HepG2 (cell line): ENCODE measurements around the gene DUS1L. TPM values are rescaled to one million over a fixed set of nuclear protein-coding genes. Genes with fewer than 3 reads are reported as not detected.

ENCODE experiments used
- ATAC-seq: fragments of 200-7000 bp; cut with Tn5 transposase; 3 replicates; pipeline ENCODE4 v1.9.1; 2020; ENCODE audit warnings: mild to moderate bottlenecking, moderate library complexity
- BruUV-seq: library from RNA; stranded (reverse); fragments of 400-500 nt; replicated peaks from 2 replicates; lab custom pipeline; 2021; lab: Mats Ljungman, UMichigan
- CTCF ChIA-PET: fragments of 300-600 bp; formaldehyde crosslinking; extraction: SDS; loops from one replicate; lab custom pipeline; 2021; ENCODE audit warnings: low total read pairs, inconsistent platforms, low intra/inter-chr PET ratio; lab: Yijun Ruan, JAX
- POLR2A ChIA-PET: fragments of 350-600 bp; sonication (Branson Sonifier 250); formaldehyde crosslinking; loops from one replicate; lab custom pipeline; 2020; ENCODE audit warnings: antibody characterized with exemption, inconsistent platforms; lab: Yijun Ruan, JAX
- DNase-seq: peaks from one replicate; pipeline ENCODE4 v3.0.0-alpha.2; 2015; ENCODE audit warnings: low spot score
- FAIRE-seq: peaks from 3 replicates; lab custom pipeline; 2011; peaks lifted over from hg19 to GRCh38; lab: Jason Lieb, UNC
- H2AFZ ChIP-seq: one replicate; pipeline ENCODE4 v1.6.1; 2011; ENCODE audit warnings: low read length, inconsistent platforms
- H3K27ac ChIP-seq: fragments of 300-600 bp; 3 replicates; pipeline ENCODE4 v1.8.0; 2011; ENCODE audit warnings: mixed run types, mild to moderate bottlenecking, mixed read lengths, low read length, inconsistent platforms; ENCODE audit not compliant: insufficient read depth; ENCODE audit errors: extremely low read length
- H3K27me3 ChIP-seq, 2 experiments: fragments of 200-600 bp in 1 of 2; 2 replicates in 1 of 2; 3 replicates in 1 of 2; pipeline versions ENCODE4 v1.6.0 to v1.8.0; 2011; ENCODE audit warnings: low read length in 2 of 2, mild to moderate bottlenecking in 2 of 2, moderate library complexity in 2 of 2, inconsistent platforms in 1 of 2; ENCODE audit not compliant: insufficient read depth in 2 of 2, control insufficient read depth in 1 of 2
- H3K36me3 ChIP-seq, 2 experiments: fragments of 200-600 bp in 1 of 2; replicated peaks in 1 of 2; 2 replicates in 1 of 2; 3 replicates in 1 of 2; pipeline versions ENCODE4 v1.5.1 to v1.8.0; 2011; ENCODE audit warnings: low read length in 2 of 2, inconsistent platforms in 1 of 2; ENCODE audit not compliant: insufficient read depth in 2 of 2, control insufficient read depth in 1 of 2
- H3K4me1 ChIP-seq: 2 replicates; pipeline ENCODE4 v1.5.1; 2012; ENCODE audit warnings: low read length, inconsistent platforms; ENCODE audit not compliant: insufficient read depth
- H3K4me2 ChIP-seq: 2 replicates; pipeline ENCODE4 v1.6.0; 2011; ENCODE audit warnings: low read depth, low read length, inconsistent platforms
- H3K4me3 ChIP-seq, 3 experiments: fragments of 200-600 bp in 1 of 3; sonication (generic), shearing (Covaris generic) in 1 of 3; replicated peaks in 1 of 3; 2 replicates each; pipeline ENCODE4 v1.5.1; 2011 to 2016; ENCODE audit warnings: low read length in 3 of 3, inconsistent platforms in 2 of 3, low read depth in 2 of 3, mild to moderate bottlenecking in 2 of 3, control low read depth in 1 of 3, mixed read lengths in 1 of 3; ENCODE audit not compliant: insufficient read depth in 1 of 3
- H3K79me2 ChIP-seq: one replicate; pipeline ENCODE4 v1.6.1; 2011; ENCODE audit warnings: low read length, inconsistent platforms; ENCODE audit not compliant: insufficient read depth
- H3K9ac ChIP-seq: 2 replicates; pipeline ENCODE4 v1.6.0; 2011; ENCODE audit warnings: mild to moderate bottlenecking, low read depth, low read length, inconsistent platforms; ENCODE audit not compliant: insufficient read depth
- H3K9me3 ChIP-seq: 2 replicates; pipeline ENCODE4 v1.5.1; 2012; ENCODE audit warnings: mild to moderate bottlenecking, low read length
- H4K20me1 ChIP-seq: 2 replicates; pipeline ENCODE4 v1.6.0; 2011; ENCODE audit warnings: inconsistent platforms, mild to moderate bottlenecking, low read length, moderate library complexity; ENCODE audit not compliant: insufficient read depth
- BCL6 ChIP-seq: IDR thresholded peaks from 2 replicates; pipeline ENCODE4 v1.6.1; 2016; ENCODE audit warnings: missing genetic modification reagents, missing compliant biosample characterization
- CREM ChIP-seq, 2 experiments: sonication (generic) in 1 of 2; formaldehyde crosslinking in 1 of 2; IDR thresholded peaks; 2 replicates each; pipeline versions ENCODE4 v1.4.0 to v1.6.1; 2016 to 2020; ENCODE audit warnings: antibody characterized with exemption in 1 of 2, mild to moderate bottlenecking in 1 of 2, missing genetic modification reagents in 1 of 2
- ZNF180 ChIP-seq: sonication (generic); formaldehyde crosslinking; IDR thresholded peaks from 2 replicates; pipeline ENCODE4 v1.4.0; 2020; ENCODE audit warnings: low read depth, missing genetic modification reagents, borderline replicate concordance
- ZSCAN20 ChIP-seq: sonication (generic); formaldehyde crosslinking; IDR thresholded peaks from 2 replicates; pipeline ENCODE4 v1.4.0; 2020; ENCODE audit warnings: missing genetic modification reagents, mild to moderate bottlenecking, borderline replicate concordance
- WGBS: methylation state at CpG from one replicate; pipeline ENCODE4 v1.1.6; 2017; ENCODE audit warnings: low lambda C conversion rate; 5-methylcytosine and 5-hydroxymethylcytosine counted together
- in situ Hi-C: cut with HindIII; loops from 2 replicates; pipeline ENCODE4 v1.10.0; 2017; ENCODE audit warnings: low pct_unique_long_range_greater_than_20kb; ENCODE audit not compliant: extremely low pct_ligation_motif_present
- intact Hi-C: fragments of 100-400 bp; cut with micrococcal nuclease; formaldehyde crosslinking; loops from one replicate; pipeline ENCODE4 v1.10.0; 2022; ENCODE audit not compliant: unreplicated experiment
- polyA plus RNA-seq, 8 experiments: library from polyadenylated mRNA; depleted of rRNA in 3 of 8; stranded (reverse) in 7 of 8; unstranded in 1 of 8; fragments of >200 nt; fragmentation: Illumina TruSeq in 4 of 8; extraction: Trizol in 4 of 8; gene quantifications; 2 replicates each; pipeline versions ENCODE4 v1.2.1 to v1.2.3, GENCODE V29; 2011 to 2016; ENCODE audit warnings: low read depth in 4 of 8, missing spikeins in 1 of 8, mixed read lengths in 1 of 8; ENCODE audit not compliant: insufficient read depth in 1 of 8
- total RNA-seq, 5 experiments: library from RNA; depleted of rRNA; stranded (reverse); fragments of >200 nt; fragmentation: Illumina TruSeq; extraction: Trizol; gene quantifications; 2 replicates each; pipeline ENCODE4 v1.2.3, GENCODE V29; 2016; ENCODE audit warnings: low read depth in 1 of 5
- TF ChIP-seq, protein P1 (sequence below), 2 experiments: fragments of 450-650 bp in 1 of 2; sonication (generic) in 1 of 2; formaldehyde crosslinking in 1 of 2; IDR thresholded peaks; 2 replicates each; pipeline versions ENCODE4 v1.6.1 to v1.8.0; 2016 to 2022; ENCODE audit warnings: antibody characterized with exemption in 1 of 2, mild to moderate bottlenecking in 1 of 2, missing genetic modification reagents in 1 of 2
- TF ChIP-seq, protein P2 (sequence below): sonication (generic); formaldehyde crosslinking; IDR thresholded peaks from 2 replicates; pipeline ENCODE4 v1.4.0; 2020; ENCODE audit warnings: mild to moderate bottlenecking, missing genetic modification reagents
- TF ChIP-seq, protein P3 (sequence below): sonication (generic); formaldehyde crosslinking; conservative IDR thresholded peaks from 2 replicates; pipeline ENCODE4 v1.4.0; 2020; ENCODE audit warnings: mild to moderate bottlenecking, missing genetic modification reagents, moderate library complexity

DUS1L gene
- total and polyA plus RNA-seq, 2 of the 13 experiments (the other 11 are each of a cell fraction or from before 2014, with no cell fraction given), result 81.0 to 109 TPM

- H3K36me3 ChIP-seq, result peaks cover 37 to 42% of the 10 kb centered on the region in 2 experiments
- DNase-seq (peak; percentile 79), ATAC-seq (peak; percentile 1; the same call in 2 of the 3 replicates), FAIRE-seq (peak; percentile 44)
- peak overlapping the region; percentile 53 for H3K9ac ChIP-seq
- no TSS peak for BruUV-seq
- in situ Hi-C loops, result no loop called here
- no peaks in the 10 kb centered on the region for H3K79me2 ChIP-seq
- WGBS, result 83% methylated on average over 13 of the region's 16 CpGs
- H3K4me3 ChIP-seq, result no peak overlapping the region; a peak in 1 of 6 replicates
- intact Hi-C loops, result no loop called here
- H4K20me1 ChIP-seq, result no peaks in the 10 kb centered on the region
- H3K9me3 ChIP-seq, result no peaks in the 10 kb centered on the region
- POLR2A ChIA-PET, result interaction anchor here (1.1 to 14.1 kb wide), 5 partner anchors 9 to 54 kb away, joined by 3 to 470 read pairs (median 8); partner anchors contain the start of genes CENPX, DCXR, LRRC45 and NOTUM
- no peak overlapping the region for H3K4me2 ChIP-seq
- H3K27me3 ChIP-seq, result no peaks in the 10 kb centered on the region
- H3K27ac ChIP-seq, result peak overlapping the region; percentile 68
- H2AFZ ChIP-seq, result no peak overlapping the region
- peaks cover 97% of the 10 kb centered on the region for H3K4me1 ChIP-seq
- CTCF ChIA-PET, result no interaction called here
- TF ChIP-seq, protein P1, sequence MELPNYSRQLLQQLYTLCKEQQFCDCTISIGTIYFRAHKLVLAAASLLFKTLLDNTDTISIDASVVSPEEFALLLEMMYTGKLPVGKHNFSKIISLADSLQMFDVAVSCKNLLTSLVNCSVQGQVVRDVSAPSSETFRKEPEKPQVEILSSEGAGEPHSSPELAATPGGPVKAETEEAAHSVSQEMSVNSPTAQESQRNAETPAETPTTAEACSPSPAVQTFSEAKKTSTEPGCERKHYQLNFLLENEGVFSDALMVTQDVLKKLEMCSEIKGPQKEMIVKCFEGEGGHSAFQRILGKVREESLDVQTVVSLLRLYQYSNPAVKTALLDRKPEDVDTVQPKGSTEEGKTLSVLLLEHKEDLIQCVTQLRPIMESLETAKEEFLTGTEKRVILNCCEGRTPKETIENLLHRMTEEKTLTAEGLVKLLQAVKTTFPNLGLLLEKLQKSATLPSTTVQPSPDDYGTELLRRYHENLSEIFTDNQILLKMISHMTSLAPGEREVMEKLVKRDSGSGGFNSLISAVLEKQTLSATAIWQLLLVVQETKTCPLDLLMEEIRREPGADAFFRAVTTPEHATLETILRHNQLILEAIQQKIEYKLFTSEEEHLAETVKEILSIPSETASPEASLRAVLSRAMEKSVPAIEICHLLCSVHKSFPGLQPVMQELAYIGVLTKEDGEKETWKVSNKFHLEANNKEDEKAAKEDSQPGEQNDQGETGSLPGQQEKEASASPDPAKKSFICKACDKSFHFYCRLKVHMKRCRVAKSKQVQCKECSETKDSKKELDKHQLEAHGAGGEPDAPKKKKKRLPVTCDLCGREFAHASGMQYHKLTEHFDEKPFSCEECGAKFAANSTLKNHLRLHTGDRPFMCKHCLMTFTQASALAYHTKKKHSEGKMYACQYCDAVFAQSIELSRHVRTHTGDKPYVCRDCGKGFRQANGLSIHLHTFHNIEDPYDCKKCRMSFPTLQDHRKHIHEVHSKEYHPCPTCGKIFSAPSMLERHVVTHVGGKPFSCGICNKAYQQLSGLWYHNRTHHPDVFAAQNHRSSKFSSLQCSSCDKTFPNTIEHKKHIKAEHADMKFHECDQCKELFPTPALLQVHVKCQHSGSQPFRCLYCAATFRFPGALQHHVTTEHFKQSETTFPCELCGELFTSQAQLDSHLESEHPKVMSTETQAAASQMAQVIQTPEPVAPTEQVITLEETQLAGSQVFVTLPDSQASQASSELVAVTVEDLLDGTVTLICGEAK (IDR thresholded peaks at IDR 0.05), result no peak
- TF ChIP-seq, protein P1 (CRISPR knock-in tag; IDR thresholded peaks at IDR 0.05), result no peak
- TF ChIP-seq, protein P2, sequence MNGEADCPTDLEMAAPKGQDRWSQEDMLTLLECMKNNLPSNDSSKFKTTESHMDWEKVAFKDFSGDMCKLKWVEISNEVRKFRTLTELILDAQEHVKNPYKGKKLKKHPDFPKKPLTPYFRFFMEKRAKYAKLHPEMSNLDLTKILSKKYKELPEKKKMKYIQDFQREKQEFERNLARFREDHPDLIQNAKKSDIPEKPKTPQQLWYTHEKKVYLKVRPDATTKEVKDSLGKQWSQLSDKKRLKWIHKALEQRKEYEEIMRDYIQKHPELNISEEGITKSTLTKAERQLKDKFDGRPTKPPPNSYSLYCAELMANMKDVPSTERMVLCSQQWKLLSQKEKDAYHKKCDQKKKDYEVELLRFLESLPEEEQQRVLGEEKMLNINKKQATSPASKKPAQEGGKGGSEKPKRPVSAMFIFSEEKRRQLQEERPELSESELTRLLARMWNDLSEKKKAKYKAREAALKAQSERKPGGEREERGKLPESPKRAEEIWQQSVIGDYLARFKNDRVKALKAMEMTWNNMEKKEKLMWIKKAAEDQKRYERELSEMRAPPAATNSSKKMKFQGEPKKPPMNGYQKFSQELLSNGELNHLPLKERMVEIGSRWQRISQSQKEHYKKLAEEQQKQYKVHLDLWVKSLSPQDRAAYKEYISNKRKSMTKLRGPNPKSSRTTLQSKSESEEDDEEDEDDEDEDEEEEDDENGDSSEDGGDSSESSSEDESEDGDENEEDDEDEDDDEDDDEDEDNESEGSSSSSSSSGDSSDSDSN (CRISPR knock-in tag), result peak; percentile 41
- TF ChIP-seq BCL6 (CRISPR knock-in tag) (peak; percentile 50; the same call in 1 of the 2 replicates), ZSCAN20 (CRISPR knock-in tag) (no peak), ZNF180 (CRISPR knock-in tag) (no peak), CREM (IDR thresholded peaks at IDR 0.05) (peak; percentile 49; the same call in 1 of the 2 replicates), CREM (CRISPR knock-in tag; IDR thresholded peaks at IDR 0.05) (no peak)
- TF ChIP-seq, protein P3, sequence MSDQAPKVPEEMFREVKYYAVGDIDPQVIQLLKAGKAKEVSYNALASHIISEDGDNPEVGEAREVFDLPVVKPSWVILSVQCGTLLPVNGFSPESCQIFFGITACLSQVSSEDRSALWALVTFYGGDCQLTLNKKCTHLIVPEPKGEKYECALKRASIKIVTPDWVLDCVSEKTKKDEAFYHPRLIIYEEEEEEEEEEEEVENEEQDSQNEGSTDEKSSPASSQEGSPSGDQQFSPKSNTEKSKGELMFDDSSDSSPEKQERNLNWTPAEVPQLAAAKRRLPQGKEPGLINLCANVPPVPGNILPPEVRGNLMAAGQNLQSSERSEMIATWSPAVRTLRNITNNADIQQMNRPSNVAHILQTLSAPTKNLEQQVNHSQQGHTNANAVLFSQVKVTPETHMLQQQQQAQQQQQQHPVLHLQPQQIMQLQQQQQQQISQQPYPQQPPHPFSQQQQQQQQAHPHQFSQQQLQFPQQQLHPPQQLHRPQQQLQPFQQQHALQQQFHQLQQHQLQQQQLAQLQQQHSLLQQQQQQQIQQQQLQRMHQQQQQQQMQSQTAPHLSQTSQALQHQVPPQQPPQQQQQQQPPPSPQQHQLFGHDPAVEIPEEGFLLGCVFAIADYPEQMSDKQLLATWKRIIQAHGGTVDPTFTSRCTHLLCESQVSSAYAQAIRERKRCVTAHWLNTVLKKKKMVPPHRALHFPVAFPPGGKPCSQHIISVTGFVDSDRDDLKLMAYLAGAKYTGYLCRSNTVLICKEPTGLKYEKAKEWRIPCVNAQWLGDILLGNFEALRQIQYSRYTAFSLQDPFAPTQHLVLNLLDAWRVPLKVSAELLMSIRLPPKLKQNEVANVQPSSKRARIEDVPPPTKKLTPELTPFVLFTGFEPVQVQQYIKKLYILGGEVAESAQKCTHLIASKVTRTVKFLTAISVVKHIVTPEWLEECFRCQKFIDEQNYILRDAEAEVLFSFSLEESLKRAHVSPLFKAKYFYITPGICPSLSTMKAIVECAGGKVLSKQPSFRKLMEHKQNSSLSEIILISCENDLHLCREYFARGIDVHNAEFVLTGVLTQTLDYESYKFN (CRISPR knock-in tag), result peak; percentile 46; the same call in 1 of the 2 replicates
These were observed 51.8 kb downstream of the DUS1L start for GRCh38 chr17:82013772-82014321.
